NOMO-1 (cell line): ENCODE results near the gene GRAMD1C.
A peak's percentile ranks its signal among the peaks of the same experiment; 100 is the strongest.
"Not testable (repeated sequence)": the region's sequence is repeated elsewhere in the genome, so short reads cannot be mapped to it uniquely, and the experiment has no call there.

Source experiments
- DNase-seq, 2 experiments: peaks; one replicate each; lab custom pipeline; 2025; ENCODE audit not compliant: unreplicated experiment in 2 of 2; lab: John Stamatoyannopoulos, UW

Gene GRAMD1C

DNA sequence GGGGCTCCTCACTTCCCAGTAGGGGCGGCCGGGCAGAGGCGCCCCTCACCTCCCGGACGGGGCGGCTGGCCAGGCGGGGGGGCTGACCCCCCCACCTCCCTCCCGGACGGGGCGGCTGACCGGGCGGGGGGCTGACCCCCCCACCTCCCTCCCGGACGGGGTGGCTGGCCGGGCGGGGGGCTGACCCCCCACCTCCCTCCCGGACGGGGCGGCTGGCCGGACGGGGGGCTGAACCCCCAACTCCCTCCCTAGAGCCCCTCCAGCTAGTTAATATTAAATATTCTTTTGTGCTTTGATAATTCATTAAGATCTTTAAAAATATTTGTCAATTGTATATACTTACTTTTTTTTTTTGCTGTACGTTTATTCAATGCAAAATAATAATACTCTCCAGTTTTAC lies 11.3 kb downstream of the GRAMD1C start:
- DNase-seq: not testable (repeated sequence)

DNA sequence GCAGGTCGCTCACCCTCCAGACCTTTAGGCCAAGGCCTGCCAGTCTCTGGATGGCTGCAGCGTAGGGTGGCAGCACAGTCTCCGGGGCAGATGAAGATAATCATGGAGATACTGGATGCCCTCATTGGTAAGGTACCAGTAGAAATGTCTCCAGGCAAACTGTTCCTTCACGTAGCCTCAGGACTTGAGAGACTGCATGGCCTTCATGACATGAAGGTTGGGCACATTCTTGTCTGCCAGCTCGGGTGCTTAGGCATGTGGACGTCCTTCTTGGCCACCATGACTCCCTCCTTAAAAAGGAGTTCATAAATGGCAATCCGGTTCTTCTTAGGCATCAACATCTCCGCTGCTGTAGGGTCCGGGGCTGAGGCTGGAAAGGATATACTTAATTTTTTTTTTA lies 11.8 kb downstream of the GRAMD1C start:
- not testable (repeated sequence) for DNase-seq

DNA sequence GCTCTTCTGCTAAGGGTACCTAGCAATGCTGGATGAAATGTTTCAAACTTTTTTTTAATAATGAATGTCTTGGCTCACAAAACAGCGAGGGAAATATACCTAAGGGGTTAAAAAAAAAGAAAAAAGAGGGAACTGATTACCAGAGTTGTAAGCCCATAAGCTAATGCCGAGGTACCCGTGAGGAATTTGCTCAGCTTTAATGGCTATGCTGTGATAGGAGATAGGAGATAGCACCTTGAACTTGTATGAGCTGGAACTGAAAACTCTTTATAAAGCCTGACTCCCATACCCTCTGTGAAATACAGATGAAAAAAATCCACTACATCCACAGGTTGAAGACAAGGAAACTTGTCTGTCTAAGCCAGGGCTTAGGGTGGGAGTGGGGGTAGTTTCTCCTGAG lies 13.9 kb downstream of the GRAMD1C start:
- no peak for DNase-seq

DNA sequence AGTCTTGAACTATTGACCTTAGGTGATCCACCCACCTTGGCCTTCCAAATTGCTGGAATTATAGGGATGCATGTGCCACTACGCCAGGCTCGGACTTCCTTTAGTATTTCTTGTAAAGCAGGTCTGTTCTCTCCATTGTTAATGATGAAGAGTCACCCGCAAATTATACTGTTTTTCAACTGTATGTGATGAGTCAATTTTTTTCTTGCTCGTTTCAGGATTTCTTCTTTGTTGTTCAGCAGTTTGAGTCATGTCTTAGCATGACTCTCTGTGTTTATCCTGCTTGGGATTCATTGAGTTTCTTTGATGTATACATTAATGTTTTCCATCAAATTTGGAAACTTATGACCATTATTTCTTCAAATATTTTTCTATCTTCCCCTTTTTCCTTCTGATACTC lies 28.9 kb downstream of the GRAMD1C start:
- DNase-seq: no peak

DNA sequence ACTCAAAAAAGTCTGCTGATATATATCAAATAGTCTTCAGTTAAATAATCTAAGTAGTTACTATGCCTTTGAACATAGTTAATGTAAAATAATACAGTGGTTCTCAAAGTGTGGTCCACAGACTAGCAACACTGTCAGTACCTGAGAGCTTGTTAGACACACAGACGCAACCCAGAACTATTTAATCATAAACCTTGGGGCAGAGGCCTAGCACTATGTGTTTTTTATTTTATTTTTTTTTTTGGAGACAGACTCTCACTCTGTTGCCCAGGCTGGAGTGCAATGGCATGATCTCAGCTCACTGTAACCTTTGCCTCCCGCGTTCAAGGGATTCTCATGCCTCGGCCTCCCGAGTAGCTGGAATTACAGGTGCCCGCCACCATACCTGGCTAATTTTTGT lies 34.7 kb downstream of the GRAMD1C start:
- DNase-seq: no peak

DNA sequence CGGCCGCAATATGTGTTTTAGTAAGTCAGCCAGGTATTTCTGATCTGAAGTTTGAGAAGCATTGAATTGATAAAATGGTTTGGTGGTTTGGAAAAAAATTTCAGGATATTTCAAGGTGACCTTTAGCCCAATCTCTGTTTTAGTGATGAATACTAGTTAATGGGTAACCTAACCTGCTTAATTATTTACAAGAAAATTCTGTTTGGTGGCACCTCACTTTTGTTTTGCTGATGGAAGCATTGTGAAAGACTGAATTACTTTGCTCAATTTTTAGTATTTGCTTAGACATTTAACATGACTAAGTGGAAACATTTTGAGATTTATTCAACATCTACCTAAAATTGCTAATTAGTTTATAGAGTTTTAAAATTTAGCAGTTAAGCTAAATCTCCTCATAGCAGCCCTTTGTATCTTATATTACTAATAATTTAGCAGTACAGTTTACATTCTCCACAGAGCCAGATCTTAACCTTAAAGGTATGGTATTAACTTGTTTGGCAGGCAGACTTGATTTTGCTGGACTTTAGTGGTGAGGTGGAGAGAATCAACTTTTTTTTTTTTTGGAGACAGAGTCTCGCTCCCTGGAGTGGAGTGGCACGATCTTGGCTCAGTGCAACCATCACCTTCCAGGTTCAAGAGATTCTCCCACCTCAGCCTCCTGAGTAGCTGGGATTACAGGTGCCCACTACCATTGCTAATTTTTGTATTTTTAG lies 35.4 kb downstream of the GRAMD1C start:
- no peak for DNase-seq

DNA sequence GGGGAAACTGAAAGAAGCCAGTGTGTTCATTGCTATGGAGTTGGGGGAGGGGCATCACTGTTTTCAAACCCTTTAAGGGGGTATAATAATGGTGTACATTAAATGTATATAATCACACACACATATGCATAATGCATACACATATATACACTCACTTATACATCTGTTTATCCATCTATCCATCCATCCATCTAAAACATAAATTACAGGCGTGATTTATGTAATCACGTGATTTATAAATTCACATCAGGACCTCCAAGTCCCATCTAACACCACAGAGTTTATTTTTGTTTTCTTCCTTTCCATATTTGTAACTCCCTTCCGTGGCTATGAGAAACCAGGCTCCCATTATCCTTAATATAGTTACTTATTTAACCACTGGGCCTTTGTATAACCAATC lies 39.8 kb downstream of the GRAMD1C start:
- DNase-seq: no peak

DNA sequence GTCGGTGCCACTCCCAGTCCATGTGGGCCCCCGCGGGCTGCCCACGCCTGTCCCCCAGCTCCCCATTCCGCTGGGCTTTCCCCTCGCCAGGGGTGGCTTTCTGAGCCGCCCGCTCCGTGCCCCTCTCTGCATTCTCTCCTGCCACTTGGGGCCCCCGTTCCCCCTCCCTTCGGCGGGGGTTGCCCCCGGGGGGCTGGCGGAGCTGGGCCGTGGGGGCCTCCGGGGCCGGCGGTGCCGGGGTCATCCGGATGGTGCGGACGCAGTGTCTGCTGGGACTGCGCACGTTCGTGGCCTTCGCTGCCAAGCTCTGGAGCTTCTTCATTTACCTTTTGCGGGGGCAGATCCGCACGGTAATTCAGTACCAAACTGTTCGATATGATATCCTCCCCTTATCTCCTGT lies 46.5 kb downstream of the GRAMD1C start:
- no peak for DNase-seq

DNA sequence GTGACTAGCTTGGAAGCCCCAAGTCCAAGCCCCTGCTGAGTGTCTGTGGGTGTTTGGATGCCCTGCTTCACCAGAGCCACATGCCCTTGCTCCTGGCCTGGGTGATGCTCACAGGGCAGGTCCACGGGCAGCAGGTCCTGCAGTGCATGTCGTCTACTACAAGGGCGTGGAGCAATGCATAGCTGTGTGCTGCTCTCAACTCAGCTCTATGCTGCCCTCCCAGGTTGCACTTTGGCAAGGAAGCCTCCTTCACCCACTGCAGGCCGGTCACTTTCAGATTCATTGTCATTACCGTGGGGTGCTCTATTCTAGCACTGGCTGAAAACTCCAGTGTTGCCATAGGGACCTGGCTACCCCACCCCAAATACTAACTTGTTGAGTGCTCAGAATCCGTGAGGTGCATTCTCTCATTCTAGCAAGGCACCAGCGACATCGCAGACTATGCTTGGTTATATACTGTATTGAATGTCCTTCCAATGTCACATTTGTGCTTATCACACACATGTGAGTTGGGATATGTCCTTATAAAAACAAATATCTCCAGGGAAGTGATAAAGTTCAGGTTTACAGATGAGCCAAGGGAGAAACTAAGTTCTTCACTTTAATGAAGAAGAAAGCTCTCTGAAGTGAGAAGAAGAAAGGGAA lies 51.8 kb downstream of the GRAMD1C start:
- no peak for DNase-seq

DNA sequence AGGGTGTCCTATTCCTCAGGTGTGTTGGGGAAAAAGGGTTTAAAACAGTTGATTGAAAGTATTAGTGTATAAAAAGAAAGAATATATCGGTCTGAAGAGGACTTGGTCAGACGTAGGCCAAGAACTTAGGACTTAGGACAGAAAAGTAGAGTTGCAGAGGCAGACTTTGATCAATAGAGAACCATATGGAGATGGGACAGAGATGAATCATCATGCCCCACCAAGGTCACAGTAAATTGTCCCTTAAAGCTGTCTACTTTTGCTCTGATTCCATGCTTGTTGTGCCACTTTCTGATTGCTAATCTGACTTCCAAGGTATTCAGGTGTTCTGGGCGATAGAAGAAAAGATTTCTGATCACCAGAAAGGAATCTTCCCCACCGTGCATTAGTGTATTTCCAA lies 56.3 kb downstream of the GRAMD1C start:
- no peak for DNase-seq

DNA sequence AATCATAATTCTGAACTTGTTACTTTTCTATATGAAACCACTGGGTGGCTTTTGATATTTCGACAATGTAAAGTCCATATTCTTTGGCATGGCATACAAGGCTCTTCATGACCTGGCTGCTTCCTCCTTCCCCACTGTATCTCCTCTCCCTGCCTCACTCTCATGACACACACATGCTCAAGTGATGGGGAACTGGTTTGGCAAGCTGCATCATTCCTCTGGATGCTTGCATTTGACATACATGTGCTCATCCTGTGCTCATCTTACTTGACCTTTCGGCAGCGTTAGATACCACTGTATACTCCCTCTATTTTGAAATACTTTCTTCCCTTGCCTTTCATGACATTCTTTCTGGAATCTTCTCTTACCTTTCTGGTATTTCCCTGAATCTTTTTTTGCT lies 57.4 kb downstream of the GRAMD1C start:
- DNase-seq: no peak

DNA sequence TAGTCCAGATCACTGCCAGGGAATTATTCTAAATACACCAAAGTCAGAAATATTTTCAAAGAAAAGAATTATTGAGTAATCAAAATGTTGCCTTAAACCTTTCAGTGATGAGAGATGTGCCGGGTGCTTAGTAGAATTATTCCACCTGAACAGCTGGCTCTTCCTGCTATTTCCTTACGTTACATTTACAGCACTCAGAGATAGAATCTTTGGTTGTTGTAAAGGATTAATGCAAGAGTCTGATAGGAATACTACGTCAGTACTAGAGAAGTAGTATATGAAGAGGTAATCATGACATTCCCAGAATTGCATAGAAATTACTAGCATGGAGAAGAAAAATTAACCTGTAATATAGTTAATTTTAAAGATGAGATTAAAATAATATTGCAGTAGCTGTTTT lies 58.3 kb downstream of the GRAMD1C start:
- no peak for DNase-seq

DNA sequence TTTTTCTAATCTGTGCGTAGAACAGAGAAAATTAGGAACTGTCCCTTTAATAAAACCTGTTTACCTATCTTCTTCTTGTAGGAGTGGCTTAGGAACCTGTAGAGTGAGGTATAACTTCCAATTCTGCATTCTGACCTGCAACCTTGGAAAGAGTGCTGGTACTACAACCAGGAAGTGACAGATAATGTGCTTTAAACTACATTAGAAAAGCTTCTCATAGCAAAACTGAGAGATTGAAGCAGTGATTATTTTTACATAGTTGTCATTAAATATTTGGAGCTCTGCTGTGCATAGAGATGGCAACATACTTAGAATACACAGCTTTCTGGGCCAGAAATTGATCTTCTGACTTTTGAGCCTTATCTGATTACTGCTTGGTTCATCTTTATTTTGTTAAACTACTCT lies 58.8 kb downstream of the GRAMD1C start:
- DNase-seq: no peak

DNA sequence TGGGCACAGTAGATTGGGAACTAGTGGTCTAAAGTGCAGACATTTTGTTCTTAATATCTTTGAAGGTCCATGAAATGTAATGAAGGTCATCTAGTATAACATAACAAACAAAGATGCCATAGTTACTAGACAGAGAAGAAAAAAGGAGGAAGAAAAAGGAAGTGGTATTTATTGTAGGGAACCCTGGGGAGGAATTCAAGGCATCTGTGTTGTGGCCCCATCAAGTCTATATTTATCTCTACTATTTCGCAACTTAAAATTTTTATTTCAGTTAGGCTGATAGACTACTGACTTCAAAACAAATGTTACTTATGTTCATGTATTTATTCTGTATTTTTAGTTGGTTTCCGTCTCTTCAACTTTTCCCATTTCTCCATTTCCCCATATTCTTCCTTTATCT lies 60.3 kb downstream of the GRAMD1C start:
- peak; percentile 26 to 77 for DNase-seq

DNA sequence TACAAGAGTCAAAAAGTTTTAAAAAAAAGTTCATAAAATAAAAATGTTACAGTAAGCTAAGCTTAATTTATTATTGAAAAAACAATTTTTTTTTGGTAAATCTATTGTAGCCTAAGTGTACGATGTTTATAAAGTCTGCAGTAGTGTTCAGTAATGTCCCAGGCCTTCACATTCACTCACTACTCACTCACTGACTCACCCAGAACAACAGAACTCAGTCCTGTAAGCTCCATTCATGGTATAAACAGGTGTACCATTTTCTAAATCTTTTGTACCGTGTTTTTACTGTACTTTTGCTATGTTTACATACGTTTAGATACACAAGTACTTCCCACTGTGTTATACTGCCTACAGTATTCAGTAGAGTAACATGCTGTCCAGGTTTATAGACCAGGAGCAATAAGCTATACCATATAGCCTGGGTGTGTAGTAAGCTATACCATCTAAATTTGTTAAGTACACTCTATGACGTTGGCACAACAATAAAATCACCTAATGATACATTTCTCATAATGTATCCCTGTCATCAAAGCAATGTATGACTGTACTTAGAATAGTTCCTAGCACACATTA lies 68.1 kb downstream of the GRAMD1C start:
- DNase-seq: no peak

DNA sequence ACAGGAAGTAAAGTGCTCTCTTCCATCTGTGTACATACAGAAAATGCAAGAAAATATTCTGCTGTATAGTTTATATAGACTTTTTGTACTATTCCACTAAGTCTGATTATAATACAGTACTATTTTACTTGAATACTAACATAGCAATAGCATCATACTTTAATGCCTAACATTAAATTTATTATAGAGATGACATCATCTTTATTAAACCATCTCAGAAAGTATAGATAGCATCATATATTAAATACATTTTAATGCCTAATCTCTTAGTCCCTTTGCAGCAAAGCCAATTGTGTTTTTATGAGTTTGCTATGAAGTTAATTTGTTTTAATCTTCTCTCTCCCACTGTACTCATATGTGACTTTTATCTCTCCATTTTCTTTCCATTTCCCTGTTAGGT lies 69.5 kb downstream of the GRAMD1C start:
- no peak for DNase-seq

DNA sequence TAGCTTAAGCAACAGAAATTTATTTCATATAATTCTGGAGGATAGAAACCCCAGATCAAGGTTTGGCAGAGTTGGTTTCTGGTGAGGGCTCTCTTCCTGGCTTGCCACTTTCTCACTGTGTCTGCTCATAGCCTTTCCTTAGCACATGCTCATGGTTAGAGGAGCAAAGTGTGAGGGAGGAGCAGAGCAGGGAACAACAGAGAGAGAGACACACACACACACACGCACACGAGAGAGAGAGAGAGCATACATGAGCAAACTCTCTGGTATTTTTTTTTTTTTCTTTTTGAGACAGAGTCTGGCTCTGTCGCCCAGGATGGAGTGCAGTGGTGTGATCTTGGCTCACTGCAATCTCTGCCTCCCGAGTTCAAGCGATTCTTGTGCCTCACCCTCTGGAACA lies 72.4 kb downstream of the GRAMD1C start:
- DNase-seq: no peak

DNA sequence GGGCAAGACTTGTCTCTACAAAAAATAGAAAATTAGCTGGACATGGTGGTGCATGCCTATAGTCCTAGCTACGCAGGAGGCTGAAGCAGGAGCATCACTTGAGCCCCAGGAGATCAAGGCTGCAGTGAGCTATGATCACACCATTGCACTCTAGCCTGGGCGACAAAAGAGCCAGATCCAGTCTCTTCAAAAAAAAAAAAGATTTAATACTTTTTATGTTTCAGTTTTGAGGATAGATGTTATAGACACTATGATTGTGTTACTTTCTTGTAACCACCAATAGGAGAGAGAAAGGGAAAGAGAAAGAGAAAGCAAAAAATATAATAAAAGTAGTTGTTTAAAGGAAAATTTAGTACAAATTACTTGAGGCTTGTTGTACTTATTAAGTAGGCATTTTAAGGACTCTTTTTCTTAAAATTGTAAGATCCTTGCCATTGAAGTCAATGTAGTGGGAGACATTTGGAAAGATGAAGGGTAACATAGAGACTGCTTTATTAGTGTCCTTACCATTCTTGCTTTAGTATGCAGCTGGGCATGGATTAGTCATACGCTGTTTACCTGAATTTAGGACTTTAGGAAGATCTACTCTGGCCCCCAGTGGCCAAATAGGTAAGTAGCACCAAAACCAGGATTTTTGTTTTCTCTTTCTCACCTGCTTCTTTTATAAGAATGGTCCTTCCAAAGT lies 74.1 kb downstream of the GRAMD1C start:
- DNase-seq: peak; percentile 42 to 64

DNA sequence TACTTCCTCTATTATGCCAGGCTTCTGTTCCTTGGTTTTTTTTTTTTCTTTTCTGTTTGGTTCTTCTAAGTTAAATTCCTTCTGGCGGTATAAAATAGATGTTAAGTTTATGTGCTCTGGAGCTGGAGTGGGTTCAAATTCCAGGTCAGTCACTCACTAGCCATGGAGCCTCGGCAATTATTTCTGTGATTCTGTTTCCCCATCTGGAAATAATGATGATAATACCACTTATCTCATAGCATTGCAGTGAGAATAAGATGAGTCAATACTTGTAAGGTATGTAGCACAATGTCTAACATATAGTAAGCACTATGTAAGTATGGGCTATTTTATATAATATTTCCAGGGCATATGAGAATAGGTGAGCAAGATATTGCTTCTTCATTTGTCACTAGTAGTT lies 76.1 kb downstream of the GRAMD1C start:
- no peak for DNase-seq

DNA sequence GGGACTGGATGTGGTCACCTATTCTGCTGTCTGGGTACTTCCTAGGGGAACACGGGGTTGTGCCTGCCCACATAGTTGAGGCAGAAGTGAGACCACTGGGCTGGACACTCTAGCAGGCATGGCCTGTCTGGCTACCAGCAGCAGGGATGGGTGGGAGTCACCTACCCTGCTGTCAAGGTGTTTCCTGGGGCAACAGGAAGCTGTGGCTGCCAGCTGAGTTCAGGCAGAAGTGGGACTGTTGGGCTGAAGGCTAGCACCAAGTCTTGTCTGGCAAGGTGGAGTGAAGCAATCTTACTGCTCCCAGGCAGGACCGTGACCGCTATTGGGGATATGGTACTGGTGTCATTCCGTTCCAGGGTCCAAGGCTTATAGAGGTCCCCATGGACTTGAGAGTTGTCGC lies 89.0 kb downstream of the GRAMD1C start:
- no peak for DNase-seq

DNA sequence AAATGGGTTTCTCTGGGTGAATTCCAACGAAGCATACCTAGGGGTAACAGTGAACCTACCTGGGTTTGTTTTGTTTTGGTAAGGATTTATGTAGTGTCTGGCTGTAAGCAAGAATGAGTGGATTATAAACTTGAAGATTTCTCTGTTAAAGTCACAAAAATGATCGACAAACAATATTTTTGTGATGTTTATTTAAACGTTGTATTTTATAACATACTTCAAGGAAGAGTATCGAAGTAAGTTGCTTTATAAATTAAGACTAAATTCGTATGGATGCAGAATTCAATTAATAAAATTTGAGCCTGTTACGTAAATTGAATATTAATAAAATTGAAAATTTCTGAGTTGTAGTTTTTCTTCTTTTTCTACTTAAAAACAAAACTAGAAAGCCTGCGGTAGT lies 108.2 kb downstream of the GRAMD1C start:
- no peak for DNase-seq
